NK-92 (cell line): ENCODE data around the gene KCNMA1.

ENCODE experiments used
- DNase-seq: peaks from one replicate; lab custom pipeline; 2025; ENCODE audit not compliant: unreplicated experiment; lab: John Stamatoyannopoulos, UW

KCNMA1 gene

GRCh38 chr10:77380191-77380590 is 257.4 kb downstream of the KCNMA1 start:
- DNase-seq, result no peak

GRCh38 chr10:77378366-77379349 is 258.9 kb downstream of the KCNMA1 start:
- no peak for DNase-seq

GRCh38 chr10:77377678-77378352 is 259.8 kb downstream of the KCNMA1 start:
- no peak for DNase-seq

GRCh38 chr10:77377034-77377433 is 260.6 kb downstream of the KCNMA1 start:
- DNase-seq, result no peak

- no peak for DNase-seq
Observed at GRCh38 chr10:77374189-77374656, 263.4 kb downstream of the KCNMA1 start.

- DNase-seq, result no peak
Observed at GRCh38 chr10:77371848-77372799, 265.5 kb downstream of the KCNMA1 start.

- DNase-seq, result no peak
Observed at GRCh38 chr10:77371421-77371820, 266.2 kb downstream of the KCNMA1 start.

GRCh38 chr10:77368006-77368405 is 269.6 kb downstream of the KCNMA1 start:
- DNase-seq, result no peak

- DNase-seq, result no peak
Observed at GRCh38 chr10:77363210-77363609, 274.4 kb downstream of the KCNMA1 start.

GRCh38 chr10:77361831-77362230 is 275.8 kb downstream of the KCNMA1 start:
- no peak for DNase-seq

GRCh38 chr10:77361426-77361825 is 276.2 kb downstream of the KCNMA1 start:
- DNase-seq, result no peak

- DNase-seq, result no peak
Observed at GRCh38 chr10:77360835-77361234, 276.8 kb downstream of the KCNMA1 start.

- DNase-seq, result no peak
Observed at GRCh38 chr10:77359950-77360520, 277.6 kb downstream of the KCNMA1 start.

- DNase-seq, result no peak
Observed at GRCh38 chr10:77359287-77359691, 278.3 kb downstream of the KCNMA1 start.

- no peak for DNase-seq
Observed at GRCh38 chr10:77358656-77359055, 279.0 kb downstream of the KCNMA1 start.

GRCh38 chr10:77357611-77358310 is 279.8 kb downstream of the KCNMA1 start:
- DNase-seq, result no peak

- DNase-seq, result no peak
Observed at GRCh38 chr10:77357185-77357584, 280.4 kb downstream of the KCNMA1 start.

GRCh38 chr10:77355844-77356243 is 281.8 kb downstream of the KCNMA1 start:
- no peak for DNase-seq

- DNase-seq, result no peak
Observed at GRCh38 chr10:77351386-77351785, 286.2 kb downstream of the KCNMA1 start.

GRCh38 chr10:77350711-77351119 is 286.9 kb downstream of the KCNMA1 start:
- DNase-seq, result no peak
